DMS53 treated with DMSO at 0.1 percent for 48 hours (cell line): Measurements from ENCODE around the gene TMEM97.
A peak's percentile ranks its signal among the peaks of the same experiment; 100 is the strongest.
"Not testable (repeated sequence)": the region's sequence is repeated elsewhere in the genome, so short reads cannot be mapped to it uniquely, and the experiment has no call there.

Experiments used
- DNase-seq: peaks from one replicate; lab custom pipeline; 2025; ENCODE audit not compliant: unreplicated experiment; lab: John Stamatoyannopoulos, UW

The TMEM97 gene

GRCh38 chr17:28318759-28319597 is at the start of gene TMEM97:
Gene TMEM97, plus strand, starts transcription at chr17:28319200. Its CDS starts 40 bp downstream, at chr17:28319240.
- peak; percentile 93 for DNase-seq

- DNase-seq = no peak
Observed at GRCh38 chr17:28270055-28270454, 48.9 kb upstream of the TMEM97 start.

GRCh38 chr17:28270926-28271325 is 48.1 kb upstream of the TMEM97 start:
- DNase-seq = no peak

- no peak for DNase-seq
Observed at GRCh38 chr17:28271431-28271830, 47.6 kb upstream of the TMEM97 start.

GRCh38 chr17:28272166-28272565 is 46.8 kb upstream of the TMEM97 start:
- DNase-seq = no peak

GRCh38 chr17:28273341-28273740 is 45.7 kb upstream of the TMEM97 start:
- not testable (repeated sequence) for DNase-seq

- no peak for DNase-seq
Observed at GRCh38 chr17:28274591-28275265, 44.3 kb upstream of the TMEM97 start.

- no peak for DNase-seq
Observed at GRCh38 chr17:28276011-28276410, 43.0 kb upstream of the TMEM97 start.

GRCh38 chr17:28279411-28279810 is 39.6 kb upstream of the TMEM97 start:
- DNase-seq = no peak

- no peak for DNase-seq
Observed at GRCh38 chr17:28280826-28281225, 38.2 kb upstream of the TMEM97 start.

GRCh38 chr17:28282596-28282995 is 36.4 kb upstream of the TMEM97 start:
- DNase-seq = peak; percentile 15

- DNase-seq = no peak
Observed at GRCh38 chr17:28285965-28286364, 33.0 kb upstream of the TMEM97 start.

GRCh38 chr17:28290703-28291102 is 28.3 kb upstream of the TMEM97 start:
- DNase-seq = no peak

GRCh38 chr17:28291780-28292330 is 27.1 kb upstream of the TMEM97 start:
- no peak for DNase-seq

- DNase-seq = not testable (repeated sequence)
Observed at GRCh38 chr17:28292878-28293277, 26.1 kb upstream of the TMEM97 start.

GRCh38 chr17:28293994-28294393 is 25.0 kb upstream of the TMEM97 start:
- DNase-seq = no peak

- DNase-seq = no peak
Observed at GRCh38 chr17:28295677-28296578, 23.1 kb upstream of the TMEM97 start.

GRCh38 chr17:28298449-28298848 is 20.6 kb upstream of the TMEM97 start:
- no peak for DNase-seq

- no peak for DNase-seq
Observed at GRCh38 chr17:28306954-28307401, 12.0 kb upstream of the TMEM97 start.

- no peak for DNase-seq
Observed at GRCh38 chr17:28313841-28314240, 5.2 kb upstream of the TMEM97 start.
